ENCODE measurements around the gene COX6B2. TPM values are rescaled to one million over a fixed set of nuclear protein-coding genes. Genes with fewer than 3 reads are reported as not detected.

COX6B2 gene
- total RNA-seq, 4 donors from 2014 or later, result 4.0 to 58.7 (median 21.0) TPM

- no peak overlapping the region for H3K4me3 ChIP-seq
- no peak overlapping the region for H3K27ac ChIP-seq
- no peak for DNase-seq
- no peaks in the 10 kb centered on the region for H3K9me3 ChIP-seq
- intact Hi-C loops (cut with DNase I; ENCODE audit: low total_unique reads) (no loop called here), in situ Hi-C loops (cut with MboI; ENCODE audit: low pct_ligation_motif_present in 1 of 4, low pct_unique_long_range_greater_than_20kb in 1 of 4, low sequenced_read_pairs in 3 of 4) (loop anchor here in 1 of 4 donors (25.0 kb wide), 1 partner anchor 103 kb away; the partner anchor contains the start of genes BRSK1 and HSPBP1)
- H3K36me3 ChIP-seq, result peaks cover 0 to 6% (median 0%) of the 10 kb centered on the region in 4 donors
- no peaks in the 10 kb centered on the region for H3K27me3 ChIP-seq
- peaks cover 24 to 38% (median 26%) of the 10 kb centered on the region in 4 donors for H3K4me1 ChIP-seq
- 20 to 81% methylated on average over 1 to 7 of the region's 7 CpGs for WGBS, 2 donors (ENCODE audit: low coverage in 1 of 2)
- TF ChIP-seq, protein P1, sequence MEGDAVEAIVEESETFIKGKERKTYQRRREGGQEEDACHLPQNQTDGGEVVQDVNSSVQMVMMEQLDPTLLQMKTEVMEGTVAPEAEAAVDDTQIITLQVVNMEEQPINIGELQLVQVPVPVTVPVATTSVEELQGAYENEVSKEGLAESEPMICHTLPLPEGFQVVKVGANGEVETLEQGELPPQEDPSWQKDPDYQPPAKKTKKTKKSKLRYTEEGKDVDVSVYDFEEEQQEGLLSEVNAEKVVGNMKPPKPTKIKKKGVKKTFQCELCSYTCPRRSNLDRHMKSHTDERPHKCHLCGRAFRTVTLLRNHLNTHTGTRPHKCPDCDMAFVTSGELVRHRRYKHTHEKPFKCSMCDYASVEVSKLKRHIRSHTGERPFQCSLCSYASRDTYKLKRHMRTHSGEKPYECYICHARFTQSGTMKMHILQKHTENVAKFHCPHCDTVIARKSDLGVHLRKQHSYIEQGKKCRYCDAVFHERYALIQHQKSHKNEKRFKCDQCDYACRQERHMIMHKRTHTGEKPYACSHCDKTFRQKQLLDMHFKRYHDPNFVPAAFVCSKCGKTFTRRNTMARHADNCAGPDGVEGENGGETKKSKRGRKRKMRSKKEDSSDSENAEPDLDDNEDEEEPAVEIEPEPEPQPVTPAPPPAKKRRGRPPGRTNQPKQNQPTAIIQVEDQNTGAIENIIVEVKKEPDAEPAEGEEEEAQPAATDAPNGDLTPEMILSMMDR (IDR thresholded peaks at IDR 0.05), result no peak
- TF ChIP-seq POLR2A (IDR thresholded peaks at IDR 0.05), result no peak
- TF ChIP-seq POLR2AphosphoS5 (IDR thresholded peaks at IDR 0.05), result no peak
- no peak for TF ChIP-seq EP300 (IDR thresholded peaks at IDR 0.05; ENCODE audit: low read depth)
Measured at GRCh38 chr19:55390461-55390880, 36.0 kb upstream of the COX6B2 start.

DNA sequence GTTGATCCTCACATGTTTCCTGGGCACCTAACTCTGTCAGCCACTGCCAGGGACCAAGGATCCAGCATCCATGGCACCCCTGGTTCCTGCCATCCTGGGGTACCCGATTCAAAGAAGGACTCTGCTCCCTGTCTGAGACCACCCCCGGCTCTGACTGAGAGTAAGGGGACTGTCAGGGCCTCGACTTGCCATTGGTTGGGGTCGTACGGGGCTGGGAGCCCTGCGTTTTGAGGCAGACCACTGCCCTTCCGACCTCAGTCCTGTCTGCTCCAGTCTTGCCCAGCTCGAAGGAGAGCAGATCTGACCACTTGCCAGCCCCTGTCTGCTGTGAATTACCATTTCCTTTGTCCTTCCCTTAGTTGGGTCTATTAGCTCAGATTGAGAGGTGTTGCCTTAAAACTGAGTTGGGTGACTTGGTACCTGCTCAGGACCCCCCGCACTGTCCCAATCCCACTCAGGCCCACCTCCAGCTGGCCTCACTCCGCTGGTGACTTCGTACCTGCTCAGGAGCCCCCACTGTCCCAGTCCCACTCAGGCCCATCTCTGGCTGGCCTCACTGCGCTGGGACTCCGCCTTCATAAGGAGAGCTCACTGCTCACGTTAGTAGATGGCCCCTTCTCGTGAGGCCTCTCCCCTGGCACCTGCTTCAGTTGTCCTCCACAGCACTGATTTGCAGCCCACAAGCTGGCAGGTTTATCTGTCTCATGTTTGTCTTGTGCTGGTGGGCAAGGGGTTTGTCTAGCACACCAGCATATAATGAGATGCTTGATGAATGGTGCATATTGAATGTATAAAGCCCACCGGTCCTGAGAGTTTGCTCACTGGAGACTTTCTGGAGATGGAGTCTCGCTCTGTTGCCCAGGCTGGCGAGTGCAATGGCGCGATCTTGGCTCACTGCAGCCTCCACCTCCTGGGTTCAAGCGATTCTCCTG lies 35.1 kb upstream of the COX6B2 start:
- WGBS, 2 donors (ENCODE audit: low coverage in 1 of 2), result 85 to 95% methylated on average over 6 to 21 of the region's 21 CpGs
- no peak overlapping the region for H3K4me3 ChIP-seq
- no peak for TF ChIP-seq POLR2A (IDR thresholded peaks at IDR 0.05)
- no peak for TF ChIP-seq POLR2AphosphoS5 (IDR thresholded peaks at IDR 0.05)
- TF ChIP-seq, protein P1 (IDR thresholded peaks at IDR 0.05), result no peak
- no peak for TF ChIP-seq EP300 (IDR thresholded peaks at IDR 0.05; ENCODE audit: low read depth)
- no peaks in the 10 kb centered on the region for H3K27me3 ChIP-seq
- H3K27ac ChIP-seq, result no peak overlapping the region
- peaks cover 28 to 44% (median 31%) of the 10 kb centered on the region in 4 donors for H3K4me1 ChIP-seq
- no peak for DNase-seq
- H3K9me3 ChIP-seq, result no peaks in the 10 kb centered on the region
- in situ Hi-C loops (cut with MboI; ENCODE audit: low pct_ligation_motif_present in 1 of 4, low pct_unique_long_range_greater_than_20kb in 1 of 4, low sequenced_read_pairs in 3 of 4), result loop anchor here in 1 of 4 donors (25.0 kb wide), 1 partner anchor 102 kb away; the partner anchor contains the start of genes BRSK1 and HSPBP1
- H3K36me3 ChIP-seq, result peaks cover 0 to 6% (median 0%) of the 10 kb centered on the region in 4 donors
- intact Hi-C loops (cut with DNase I; ENCODE audit: low total_unique reads), result loop anchor here (10.0 kb wide), 1 partner anchor 265 kb away; the partner anchor contains the start of gene U2AF2

DNA sequence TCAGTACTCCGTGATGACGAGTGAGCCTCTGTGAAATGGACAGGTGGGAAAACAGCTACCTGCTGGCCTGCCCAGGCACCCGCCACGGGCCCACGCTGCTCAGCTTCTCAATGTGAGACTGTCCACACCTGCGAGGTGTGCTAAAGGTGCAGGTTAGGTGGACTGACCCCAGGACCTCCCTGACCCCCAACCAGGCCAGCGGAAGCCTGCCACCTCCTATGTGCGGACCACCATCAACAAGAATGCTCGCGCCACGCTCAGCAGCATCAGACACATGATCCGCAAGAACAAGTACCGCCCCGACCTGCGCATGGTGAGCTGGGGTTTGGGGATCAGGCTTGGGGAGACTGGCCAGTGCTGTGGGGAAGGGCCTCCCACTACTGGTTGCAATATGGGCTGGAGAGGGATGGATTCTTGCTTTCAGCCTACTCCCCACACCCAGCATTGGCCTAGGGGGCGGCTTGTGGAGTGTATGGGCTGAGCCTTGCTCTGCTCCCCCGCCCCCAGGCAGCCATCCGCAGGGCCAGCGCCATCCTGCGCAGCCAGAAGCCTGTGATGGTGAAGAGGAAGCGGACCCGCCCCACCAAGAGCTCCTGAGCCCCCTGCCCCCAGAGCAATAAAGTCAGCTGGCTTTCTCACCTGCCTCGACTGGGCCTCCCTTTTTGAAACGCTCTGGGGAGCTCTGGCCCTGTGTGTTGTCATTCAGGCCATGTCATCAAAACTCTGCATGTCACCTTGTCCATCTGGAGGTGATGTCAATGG lies 33.4 kb upstream of the COX6B2 start:
- in situ Hi-C loops (cut with MboI; ENCODE audit: low pct_ligation_motif_present in 1 of 4, low pct_unique_long_range_greater_than_20kb in 1 of 4, low sequenced_read_pairs in 3 of 4), result loop anchor here in 1 of 4 donors (25.0 kb wide), 1 partner anchor 101 kb away; the partner anchor contains the start of genes BRSK1 and HSPBP1
- TF ChIP-seq, protein P1 (IDR thresholded peaks at IDR 0.05), result no peak
- TF ChIP-seq POLR2A (IDR thresholded peaks at IDR 0.05) (no peak), EP300 (IDR thresholded peaks at IDR 0.05; ENCODE audit: low read depth) (no peak), POLR2AphosphoS5 (IDR thresholded peaks at IDR 0.05) (no peak)
- Histone ChIP-seq H3K36me3 (peaks cover 0 to 6% (median 0%) of the 10 kb centered on the region in 4 donors), H3K4me1 (peaks cover 33 to 54% (median 41%) of the 10 kb centered on the region in 4 donors), H3K27ac (peak overlapping the region in 1 of 4 donors; percentile 99), H3K4me3 (peak overlapping the region in 2 of 4 donors; percentile 74 to 93), H3K9me3 (no peaks in the 10 kb centered on the region), H3K27me3 (no peaks in the 10 kb centered on the region)
- intact Hi-C loops (cut with DNase I; ENCODE audit: low total_unique reads), result loop anchor here (10.0 kb wide), 1 partner anchor 267 kb away; the partner anchor contains the start of gene U2AF2
- no peak for DNase-seq
- 81% methylated on average over 22 of the region's 24 CpGs; no CpG with 5 or more reads in 1 of the 2 donors for WGBS, 2 donors (ENCODE audit: low coverage in 1 of 2)
